Renal pelvis (tissue), 12 donors: Measurements from ENCODE around the gene SIPA1. TPM values are rescaled to one million over a fixed set of nuclear protein-coding genes. Genes with fewer than 3 reads are reported as not detected.

Source experiments
- DNase-seq: peaks from one replicate; pipeline ENCODE4 v3.0.0-alpha.2; 2013
- long read RNA-seq, 16 experiments: transcript quantifications; one replicate each; lab custom pipeline, GENCODE V29; 2026
- polyA plus RNA-seq, 3 donors: library from polyadenylated mRNA; unstranded; fragments of 120-200 nt; gene quantifications; one replicate each; pipeline ENCODE4 v1.2.1, GENCODE V29; 2013; ENCODE audit not compliant: insufficient read length in 3 of 3

The SIPA1 gene, protein sequence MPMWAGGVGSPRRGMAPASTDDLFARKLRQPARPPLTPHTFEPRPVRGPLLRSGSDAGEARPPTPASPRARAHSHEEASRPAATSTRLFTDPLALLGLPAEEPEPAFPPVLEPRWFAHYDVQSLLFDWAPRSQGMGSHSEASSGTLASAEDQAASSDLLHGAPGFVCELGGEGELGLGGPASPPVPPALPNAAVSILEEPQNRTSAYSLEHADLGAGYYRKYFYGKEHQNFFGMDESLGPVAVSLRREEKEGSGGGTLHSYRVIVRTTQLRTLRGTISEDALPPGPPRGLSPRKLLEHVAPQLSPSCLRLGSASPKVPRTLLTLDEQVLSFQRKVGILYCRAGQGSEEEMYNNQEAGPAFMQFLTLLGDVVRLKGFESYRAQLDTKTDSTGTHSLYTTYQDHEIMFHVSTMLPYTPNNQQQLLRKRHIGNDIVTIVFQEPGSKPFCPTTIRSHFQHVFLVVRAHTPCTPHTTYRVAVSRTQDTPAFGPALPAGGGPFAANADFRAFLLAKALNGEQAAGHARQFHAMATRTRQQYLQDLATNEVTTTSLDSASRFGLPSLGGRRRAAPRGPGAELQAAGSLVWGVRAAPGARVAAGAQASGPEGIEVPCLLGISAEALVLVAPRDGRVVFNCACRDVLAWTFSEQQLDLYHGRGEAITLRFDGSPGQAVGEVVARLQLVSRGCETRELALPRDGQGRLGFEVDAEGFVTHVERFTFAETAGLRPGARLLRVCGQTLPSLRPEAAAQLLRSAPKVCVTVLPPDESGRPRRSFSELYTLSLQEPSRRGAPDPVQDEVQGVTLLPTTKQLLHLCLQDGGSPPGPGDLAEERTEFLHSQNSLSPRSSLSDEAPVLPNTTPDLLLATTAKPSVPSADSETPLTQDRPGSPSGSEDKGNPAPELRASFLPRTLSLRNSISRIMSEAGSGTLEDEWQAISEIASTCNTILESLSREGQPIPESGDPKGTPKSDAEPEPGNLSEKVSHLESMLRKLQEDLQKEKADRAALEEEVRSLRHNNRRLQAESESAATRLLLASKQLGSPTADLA
- polyA plus RNA-seq: 10 to 100 TPM; 24.1 to 34.5 (median 34.3) TPM
- long read RNA-seq, donor 1, partial matches to known transcripts: 0 of 4 reads
- long read RNA-seq, donor 1, other reads (novel, unspliced or antisense): 0 of 4 reads
- long read RNA-seq, donor 2, partial matches to known transcripts: 0 of 1 reads
- long read RNA-seq, donor 2, other reads (novel, unspliced or antisense): 0 of 1 reads
- long read RNA-seq, donor 3: 0 reads
- long read RNA-seq, donor 4, partial matches to known transcripts: 0 of 1 reads
- long read RNA-seq, donor 4, other reads (novel, unspliced or antisense): 0 of 1 reads
- long read RNA-seq, donor 5: 0 reads
- long read RNA-seq, donor 6, partial matches to known transcripts: 213 of 213 reads
- long read RNA-seq, donor 6, other reads (novel, unspliced or antisense): 0 of 213 reads
- long read RNA-seq, donor 7, partial matches to known transcripts: 5 of 10 reads
- long read RNA-seq, donor 7, other reads (novel, unspliced or antisense): 0 of 10 reads
- long read RNA-seq, donor 8, partial matches to known transcripts: 0 of 3 reads
- long read RNA-seq, donor 8, other reads (novel, unspliced or antisense): 0 of 3 reads
- long read RNA-seq, donor 9, partial matches to known transcripts: 0 of 4 reads
- long read RNA-seq, donor 9, other reads (novel, unspliced or antisense): 0 of 4 reads
- long read RNA-seq, donor 10, partial matches to known transcripts: 0 of 2 reads
- long read RNA-seq, donor 10, other reads (novel, unspliced or antisense): 0 of 2 reads
- long read RNA-seq, donor 11, partial matches to known transcripts: 5 of 8 reads
- long read RNA-seq, donor 11, other reads (novel, unspliced or antisense): 0 of 8 reads
- long read RNA-seq, donor 12, partial matches to known transcripts: 0 of 3 reads
- long read RNA-seq, donor 12, other reads (novel, unspliced or antisense): 0 of 3 reads
- long read RNA-seq, donor 13, partial matches to known transcripts: 0 of 1 reads
- long read RNA-seq, donor 13, other reads (novel, unspliced or antisense): 0 of 1 reads
- long read RNA-seq, donor 14: 0 reads
- long read RNA-seq, donor 15, partial matches to known transcripts: 0 of 1 reads
- long read RNA-seq, donor 15, other reads (novel, unspliced or antisense): 0 of 1 reads
- long read RNA-seq, donor 16, partial matches to known transcripts: 0 of 1 reads
- long read RNA-seq, donor 16, other reads (novel, unspliced or antisense): 0 of 1 reads

- peak; percentile 79 for DNase-seq
Observed at GRCh38 chr11:65637794-65638419, at the start of gene SIPA1. SIPA1 (plus strand) TSS chr11:65638101; CDS start chr11:65640922, 2,821 bp downstream.

- DNase-seq: no peak
Observed at GRCh38 chr11:65588199-65589054, 49.5 kb upstream of the SIPA1 start.

GRCh38 chr11:65589444-65590239, 48.3 kb upstream of the SIPA1 start:
- no peak for DNase-seq

GRCh38 chr11:65590240-65590738, 47.6 kb upstream of the SIPA1 start:
- no peak for DNase-seq

GRCh38 chr11:65591939-65592857, 45.7 kb upstream of the SIPA1 start:
- no peak for DNase-seq

GRCh38 chr11:65592858-65593517, 44.9 kb upstream of the SIPA1 start:
- DNase-seq: no peak

- DNase-seq: no peak
Observed at GRCh38 chr11:65593518-65594414, 44.1 kb upstream of the SIPA1 start.

DNA sequence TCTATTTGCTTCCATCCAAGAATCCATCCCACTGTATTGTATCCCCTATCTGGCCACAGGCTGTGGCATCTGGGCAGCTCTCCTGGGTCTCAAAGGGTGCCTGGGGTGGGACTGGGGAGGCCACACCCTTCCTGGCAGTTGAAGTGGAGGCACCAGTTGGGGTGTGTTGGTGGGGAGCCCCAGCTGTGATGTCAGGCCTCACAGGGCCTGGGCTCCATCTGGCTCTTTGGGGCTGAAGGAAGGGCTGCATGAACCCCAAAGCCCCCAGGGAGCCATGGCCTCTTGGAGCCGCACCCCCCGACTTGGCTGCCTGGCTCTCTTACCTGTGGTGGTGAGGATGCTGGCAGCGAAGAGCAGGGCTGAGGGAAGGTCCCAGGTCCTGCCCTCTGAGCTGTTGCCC, 42.8 kb upstream of the SIPA1 start:
- no peak for DNase-seq

GRCh38 chr11:65595543-65596281, 42.2 kb upstream of the SIPA1 start, which contains the start of gene KCNK7:
KCNK7 (minus strand) TSS chr11:65595800; CDS start chr11:65595772, 28 bp downstream.
- DNase-seq: no peak

- no peak for DNase-seq
Observed at GRCh38 chr11:65596520-65596919, 41.4 kb upstream of the SIPA1 start.

DNA sequence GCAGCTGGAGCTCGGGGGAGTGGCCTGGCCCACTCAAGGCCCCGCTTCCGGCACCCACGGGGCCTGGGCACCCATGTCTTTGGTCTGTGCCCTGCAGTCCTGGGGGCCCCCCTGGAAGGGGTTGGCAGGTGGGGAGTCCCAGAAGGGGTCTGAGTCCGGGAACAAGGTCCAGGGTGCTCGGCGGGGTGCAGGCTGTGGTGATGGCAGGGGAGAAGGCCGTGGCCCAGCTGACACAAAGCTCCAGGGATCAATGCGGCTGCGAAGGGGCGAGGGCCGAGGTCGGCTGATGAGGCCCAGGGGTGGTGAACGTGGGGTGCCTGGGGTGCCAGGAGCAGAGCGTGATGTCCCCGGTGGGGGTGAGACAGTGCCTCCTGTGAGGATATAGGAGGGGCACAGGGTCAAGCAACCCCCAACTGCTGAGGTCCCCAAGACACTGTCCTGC, 39.6 kb upstream of the SIPA1 start:
- no peak for DNase-seq

GRCh38 chr11:65599216-65599954, 38.5 kb upstream of the SIPA1 start:
- no peak for DNase-seq

GRCh38 chr11:65599955-65600246, 38.0 kb upstream of the SIPA1 start:
- DNase-seq: no peak
